GM18526 (cell line): ENCODE results near the gene CPNE7.

Experiments used
- POLR2A ChIP-seq: IDR thresholded peaks from 3 replicates; pipeline ENCODE4 v1.6.1; 2011; ENCODE audit not compliant: insufficient read length; ENCODE audit errors: extremely low read depth

The CPNE7 gene

DNA sequence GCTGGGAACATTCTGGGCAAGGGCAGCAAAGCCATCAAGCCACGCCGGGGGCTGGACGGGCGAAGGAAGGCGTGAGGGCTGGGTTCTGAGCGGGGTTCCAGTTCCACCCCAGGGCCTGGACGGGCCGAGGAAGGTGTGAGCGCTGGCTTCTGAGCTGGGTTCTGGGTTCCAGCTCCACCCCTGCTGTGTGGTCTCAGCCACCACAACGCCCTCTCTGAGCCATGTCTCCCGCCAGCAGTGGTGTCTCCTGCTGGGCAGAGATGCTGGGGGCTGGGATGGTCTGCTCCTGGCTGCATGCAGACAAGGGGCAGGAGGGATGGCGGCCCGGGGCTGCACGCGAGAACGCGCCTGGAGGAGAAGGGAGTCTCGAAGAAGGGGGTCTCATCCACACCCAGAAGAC, 3.9 kb upstream of the CPNE7 start:
- TF ChIP-seq POLR2A: no peak

DNA sequence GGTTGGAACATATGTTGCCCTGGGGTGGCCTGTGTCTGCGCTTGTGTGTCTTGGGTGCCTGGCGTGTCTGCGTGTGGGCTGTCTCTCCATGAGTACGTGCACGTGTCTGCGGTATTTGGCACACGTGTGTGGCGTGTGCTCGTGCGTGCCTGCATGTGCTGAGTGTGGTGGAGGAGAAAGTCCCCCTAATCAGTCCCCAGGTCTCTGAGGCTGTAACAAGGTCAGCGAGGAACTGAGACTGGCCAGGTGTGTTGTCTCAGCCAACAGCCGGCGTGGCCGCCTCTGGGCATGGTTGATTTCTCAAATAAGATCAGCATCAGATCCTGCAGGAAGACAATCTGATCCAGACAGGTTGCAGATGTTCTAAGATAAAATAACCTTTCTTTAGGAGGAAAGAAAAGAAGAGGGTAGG, 3.5 kb upstream of the CPNE7 start:
- TF ChIP-seq POLR2A: no peak

DNA sequence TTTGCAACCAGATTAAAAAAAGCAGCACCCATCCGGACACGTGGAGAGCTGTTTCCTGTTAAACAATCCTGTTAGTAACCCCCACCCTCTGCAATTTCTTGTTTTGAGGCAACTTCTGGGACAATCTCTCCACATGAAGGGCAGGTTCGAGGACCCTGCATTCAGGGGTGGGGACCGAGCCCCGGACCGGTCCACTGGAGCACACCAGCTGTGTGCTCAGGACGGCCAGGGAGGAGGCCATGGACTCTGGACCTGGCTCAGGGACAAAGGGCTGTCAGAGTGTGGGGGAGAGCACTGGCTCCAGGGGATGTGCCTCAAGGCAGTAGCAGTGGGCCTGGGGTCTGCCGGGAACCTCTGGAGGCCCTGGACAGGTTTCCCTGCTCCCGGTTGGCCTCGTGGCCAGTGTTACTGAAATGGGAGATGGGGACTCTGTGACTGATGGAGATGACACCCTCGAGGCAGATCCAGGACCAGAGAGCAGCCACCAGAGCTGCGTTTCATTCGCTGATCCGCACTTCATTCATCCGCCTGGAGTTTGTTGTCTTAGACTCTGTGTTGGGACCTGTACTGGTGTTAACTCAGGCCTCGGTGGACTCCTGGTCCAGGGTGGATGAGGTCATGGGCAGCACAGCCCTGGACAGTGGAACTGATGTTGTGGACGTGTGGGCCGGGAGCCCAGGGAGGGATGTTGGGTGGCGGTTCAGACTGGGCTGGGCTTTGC, 2.9 kb upstream of the CPNE7 start:
- TF ChIP-seq POLR2A: no peak

DNA sequence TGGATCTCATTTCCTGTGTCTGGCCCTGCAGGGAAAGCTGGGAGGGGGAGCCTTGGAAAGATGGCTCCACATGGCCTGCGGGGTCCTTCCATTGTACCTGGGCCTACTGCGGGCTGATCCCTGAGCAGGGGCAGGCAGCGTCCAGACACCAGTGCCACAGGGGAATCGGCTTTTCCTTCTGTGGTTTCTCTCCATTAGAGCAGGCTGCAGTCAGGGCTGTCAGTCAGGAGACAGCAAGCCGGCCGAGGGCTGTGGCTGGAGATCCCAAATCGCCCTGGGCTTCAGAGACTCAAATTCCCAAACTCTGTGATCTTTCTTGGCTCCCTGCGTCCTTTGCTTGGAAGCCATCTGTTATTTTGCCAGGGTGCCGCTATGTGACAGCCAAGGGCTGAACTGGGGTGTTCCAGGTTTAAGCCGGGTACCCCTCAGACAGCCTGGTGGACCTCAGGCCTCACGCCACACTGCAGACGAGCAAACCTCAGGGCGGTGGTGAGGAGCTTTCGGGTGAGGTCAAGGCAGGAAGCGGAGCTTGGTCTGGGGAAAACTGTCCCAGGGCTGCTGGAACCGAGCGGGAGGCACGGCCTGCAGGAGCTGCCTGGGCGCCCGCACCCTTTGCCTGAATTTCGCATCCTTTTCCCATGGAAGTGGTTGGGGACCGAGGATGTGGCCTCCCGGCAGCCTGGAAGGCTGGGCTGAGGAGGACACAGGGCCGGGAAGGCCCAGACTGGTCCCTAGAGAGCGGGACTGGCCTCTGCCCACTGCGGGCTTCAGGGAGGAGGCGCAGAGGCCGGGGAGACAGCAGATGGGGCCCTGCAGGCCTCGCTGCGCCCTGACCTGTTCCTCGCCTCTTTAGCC, 1.5 kb upstream of the CPNE7 start:
- TF ChIP-seq POLR2A: no peak

DNA sequence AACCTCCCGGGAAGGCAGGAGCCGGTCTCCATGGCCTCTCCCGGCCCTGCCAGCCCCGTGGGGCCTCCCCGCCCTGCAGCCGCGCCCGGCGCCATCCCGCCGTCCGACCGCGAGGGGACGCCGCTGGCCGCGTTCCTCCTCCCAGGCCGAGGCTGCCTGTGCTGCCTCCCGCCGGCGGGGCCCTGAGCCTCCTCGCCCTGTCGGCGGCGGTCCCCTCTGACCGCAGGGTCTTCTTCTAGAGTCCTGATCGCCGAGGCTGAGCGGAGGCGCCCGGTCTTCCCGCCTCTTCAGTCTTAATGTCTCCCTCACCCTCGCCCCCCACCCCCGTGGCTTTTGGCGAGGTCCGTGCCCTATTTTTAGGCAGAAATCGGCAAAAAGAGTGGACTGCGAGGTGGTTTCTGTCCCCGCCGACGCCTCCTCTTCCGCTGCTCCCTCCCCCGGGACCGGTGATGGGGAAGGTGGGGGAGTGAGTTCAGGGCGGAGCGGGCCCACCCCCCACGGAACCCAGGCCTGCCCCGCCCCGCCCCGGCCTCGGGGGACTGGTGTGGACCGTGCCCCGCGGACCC, 794 bp upstream of the CPNE7 start:
- no peak for TF ChIP-seq POLR2A

DNA sequence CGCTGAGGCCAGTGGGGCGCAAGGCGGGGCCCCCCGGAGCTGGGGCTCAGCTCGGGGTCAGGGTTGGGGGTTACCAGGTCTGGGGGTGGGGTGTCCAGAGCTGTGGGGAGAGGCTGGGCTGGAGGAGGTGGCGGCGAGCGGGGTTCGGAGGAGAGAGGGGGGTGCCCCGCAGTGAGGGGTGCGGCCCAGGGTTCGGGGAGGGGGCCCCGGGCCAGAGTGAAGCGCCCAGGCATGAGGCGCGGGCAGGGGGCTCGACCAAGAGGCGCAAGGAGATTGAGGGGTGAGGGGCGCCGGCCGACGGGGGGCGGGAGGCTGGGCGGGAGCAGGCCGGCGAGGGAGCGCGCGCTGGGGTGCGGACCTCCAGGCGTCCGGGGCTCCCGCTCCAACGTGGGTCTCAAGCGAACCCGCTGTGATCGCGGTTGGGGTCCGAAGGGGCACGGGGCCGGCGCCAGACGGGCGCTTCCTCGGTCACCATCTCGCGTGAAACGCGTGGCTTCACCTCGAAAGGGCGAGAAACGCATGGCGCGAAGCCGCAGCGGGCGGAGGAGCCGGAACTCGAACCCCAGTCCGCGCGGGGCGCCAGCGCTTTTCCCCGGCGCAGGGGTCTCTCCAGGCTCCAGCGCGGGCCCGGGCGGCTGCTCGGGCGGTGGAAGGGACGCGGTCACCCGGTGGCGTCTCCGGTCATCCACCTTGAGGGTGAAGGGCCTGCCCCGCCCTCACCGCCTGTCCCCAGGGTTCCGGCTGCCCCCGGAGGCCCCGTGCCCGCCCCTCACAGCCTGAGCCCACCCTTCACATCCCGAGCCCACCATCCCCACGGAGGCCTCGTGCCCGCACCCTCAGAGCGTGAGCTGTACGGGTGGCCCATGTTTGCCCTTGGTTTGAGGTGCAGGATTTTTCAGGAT, 846 bp downstream of the CPNE7 start:
- TF ChIP-seq POLR2A: no peak

DNA sequence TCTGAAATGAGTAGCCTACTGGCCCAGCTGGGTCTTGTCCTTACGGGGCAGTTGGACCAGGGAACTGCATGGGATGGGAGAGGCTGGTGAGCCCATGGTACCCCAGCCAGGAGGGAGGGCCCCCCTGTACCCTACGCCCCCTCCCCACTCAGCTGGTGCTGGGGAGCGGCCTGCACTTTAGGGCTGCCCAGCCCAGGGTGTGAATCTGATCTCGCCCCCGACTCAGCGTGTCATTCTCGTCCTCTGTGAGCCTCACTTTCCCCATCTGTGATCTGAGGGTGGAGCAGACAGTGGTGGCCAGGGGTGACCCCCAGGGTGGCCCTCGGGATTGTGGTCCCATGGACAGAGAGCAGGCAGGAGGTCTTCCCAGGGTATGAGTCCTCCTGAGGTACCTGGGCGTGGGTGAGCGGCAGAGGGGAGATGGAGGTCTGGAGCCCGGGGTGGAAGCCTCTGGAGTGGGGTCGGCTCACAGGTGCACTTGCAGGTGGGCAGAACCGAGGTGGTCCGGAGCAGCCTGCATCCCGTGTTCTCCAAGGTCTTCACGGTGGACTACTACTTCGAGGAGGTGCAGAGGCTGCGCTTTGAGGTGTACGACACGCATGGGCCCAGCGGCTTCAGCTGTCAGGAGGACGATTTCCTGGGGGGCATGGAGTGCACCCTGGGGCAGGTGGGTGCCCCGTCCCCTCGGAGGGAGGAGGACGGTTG, 1.6 kb downstream of the CPNE7 start:
- TF ChIP-seq POLR2A: no peak

DNA sequence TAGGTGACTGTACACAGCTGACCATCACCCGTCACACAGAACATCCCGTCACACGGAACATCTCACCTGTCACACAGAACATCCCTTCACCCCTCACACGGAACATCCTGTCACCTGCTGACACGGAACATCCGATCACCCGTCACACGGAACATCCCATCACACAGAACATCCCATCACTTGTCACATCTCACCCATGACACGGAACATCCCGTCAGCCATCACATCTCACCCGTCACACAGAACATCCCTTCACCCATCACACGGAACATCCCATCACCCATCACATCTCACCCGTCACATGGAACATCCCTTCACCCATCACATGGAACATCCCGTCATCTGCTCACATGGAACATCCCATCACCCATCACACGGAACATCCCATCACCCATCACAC, 3.8 kb downstream of the CPNE7 start:
- no peak for TF ChIP-seq POLR2A

DNA sequence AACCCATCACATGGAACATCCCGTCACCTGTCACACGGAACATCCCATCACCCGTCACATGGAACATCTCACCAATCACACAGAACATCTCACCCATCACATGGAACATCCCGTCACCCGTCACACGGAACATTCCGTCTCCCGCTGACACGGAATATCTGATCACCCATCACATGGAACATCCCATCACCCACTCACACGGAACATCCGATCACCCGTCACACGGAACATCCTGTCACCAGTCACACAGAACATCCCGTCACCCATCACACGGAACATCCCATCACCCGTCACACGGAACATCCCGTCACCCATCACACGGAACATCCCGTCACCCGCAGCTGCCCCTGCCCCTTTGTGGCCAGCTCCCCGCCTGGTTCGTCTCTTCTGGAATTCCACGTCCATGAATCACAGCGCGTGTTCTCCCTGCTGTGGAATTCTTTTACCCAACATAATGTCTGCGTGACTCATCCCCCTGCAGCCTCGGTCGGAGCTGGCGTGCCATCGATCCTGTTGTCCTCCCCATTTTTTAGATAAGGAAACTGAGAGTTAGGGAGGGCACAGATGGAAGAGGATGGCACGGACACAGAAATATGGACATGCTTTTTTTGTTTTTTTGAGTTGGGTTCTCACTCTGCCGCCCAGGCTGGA, 5.6 kb downstream of the CPNE7 start:
- no peak for TF ChIP-seq POLR2A

DNA sequence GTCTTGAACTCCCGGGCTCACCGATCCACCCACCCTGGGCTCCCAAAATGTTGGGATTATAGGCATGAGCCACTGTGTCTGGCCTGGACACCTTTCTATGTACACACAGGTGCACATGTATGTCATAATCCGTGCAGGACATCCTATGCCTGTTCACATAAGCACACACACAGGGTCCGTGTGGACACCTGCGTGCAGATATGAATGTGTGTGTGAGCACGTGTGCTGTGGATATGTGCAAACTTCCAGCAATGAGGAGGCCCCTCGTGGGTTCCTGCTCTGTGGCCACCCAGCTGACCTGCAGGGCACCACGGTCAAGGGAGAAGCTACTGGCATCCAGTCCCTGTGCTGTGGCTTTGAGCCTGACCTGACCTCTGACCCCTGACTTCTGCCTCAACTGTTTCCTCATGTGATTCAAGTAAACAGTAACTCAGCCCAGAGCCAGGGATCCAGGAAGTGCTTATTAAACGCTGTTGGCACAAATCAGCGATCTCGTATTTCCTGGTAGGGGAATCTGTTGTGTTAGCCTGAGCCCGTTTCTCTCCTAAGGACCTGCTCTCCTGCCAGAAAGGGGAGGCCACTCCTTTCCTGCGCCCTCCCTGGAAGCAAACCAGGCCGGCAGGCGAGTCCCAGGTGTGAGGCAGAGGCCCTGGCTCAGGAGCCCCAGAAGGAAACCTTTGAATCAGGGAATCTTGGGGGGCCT, 6.5 kb downstream of the CPNE7 start:
- TF ChIP-seq POLR2A: no peak

DNA sequence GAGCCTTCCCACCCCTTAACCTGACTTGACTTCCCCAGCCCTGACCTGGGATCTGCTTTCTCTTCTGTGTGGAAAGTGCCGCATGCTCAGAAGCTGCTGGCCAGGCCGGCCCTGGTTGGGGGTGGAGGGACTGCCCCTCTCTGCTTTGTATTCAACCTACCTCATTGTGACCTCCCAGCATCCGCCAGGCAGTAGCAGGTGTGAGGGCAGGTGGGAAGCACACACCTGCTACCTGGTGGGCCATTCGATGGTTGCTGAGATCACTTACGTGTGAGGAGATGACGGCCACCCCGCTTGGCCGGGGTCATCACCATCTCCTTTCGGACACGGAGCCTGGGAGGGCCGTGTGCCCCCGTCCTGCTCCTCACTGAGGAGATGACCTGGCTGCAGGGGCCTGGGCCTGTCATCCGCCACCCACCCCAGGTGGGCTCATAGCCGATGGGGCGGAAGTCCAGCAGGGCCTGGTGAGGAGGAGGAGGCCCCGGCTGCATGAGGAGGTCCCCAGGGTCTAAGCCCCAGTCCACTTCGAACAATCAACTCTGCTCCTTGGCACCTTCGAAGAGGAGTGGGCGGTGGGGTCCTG, 7.1 kb downstream of the CPNE7 start:
- TF ChIP-seq POLR2A: no peak

DNA sequence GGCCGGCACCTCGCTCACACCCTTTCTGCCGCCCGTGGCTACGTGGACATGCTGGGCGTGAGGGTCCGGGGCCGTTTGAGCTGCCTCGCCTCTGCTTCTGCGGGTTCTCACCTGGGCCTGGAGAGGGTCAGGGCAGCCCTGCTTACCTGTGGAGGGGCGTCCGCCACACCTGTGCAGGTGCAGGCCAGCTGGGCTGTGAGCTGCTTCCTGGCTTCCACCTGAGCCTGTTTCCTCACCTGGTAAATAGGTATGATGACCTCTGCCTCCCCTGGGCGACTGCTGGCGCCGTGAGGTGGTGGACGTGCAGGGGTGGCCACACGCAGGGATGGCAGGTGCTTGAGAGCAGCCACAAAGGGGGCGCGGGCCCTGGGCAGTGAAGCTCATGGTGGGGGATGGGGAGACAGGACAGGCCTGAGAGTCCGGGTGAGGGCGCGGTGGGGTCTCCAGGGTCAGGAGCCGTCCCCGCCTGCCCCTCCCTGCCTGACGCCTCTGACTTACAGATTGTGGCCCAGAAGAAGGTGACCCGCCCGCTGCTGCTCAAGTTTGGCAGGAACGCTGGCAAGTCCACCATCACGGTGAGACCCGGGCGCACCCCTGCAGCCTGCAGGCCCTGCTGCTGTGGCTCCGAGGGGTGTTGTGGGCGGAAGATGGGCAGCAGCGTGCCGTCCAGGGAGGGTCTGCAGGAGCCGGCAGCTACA, 7.8 kb downstream of the CPNE7 start:
- no peak for TF ChIP-seq POLR2A

DNA sequence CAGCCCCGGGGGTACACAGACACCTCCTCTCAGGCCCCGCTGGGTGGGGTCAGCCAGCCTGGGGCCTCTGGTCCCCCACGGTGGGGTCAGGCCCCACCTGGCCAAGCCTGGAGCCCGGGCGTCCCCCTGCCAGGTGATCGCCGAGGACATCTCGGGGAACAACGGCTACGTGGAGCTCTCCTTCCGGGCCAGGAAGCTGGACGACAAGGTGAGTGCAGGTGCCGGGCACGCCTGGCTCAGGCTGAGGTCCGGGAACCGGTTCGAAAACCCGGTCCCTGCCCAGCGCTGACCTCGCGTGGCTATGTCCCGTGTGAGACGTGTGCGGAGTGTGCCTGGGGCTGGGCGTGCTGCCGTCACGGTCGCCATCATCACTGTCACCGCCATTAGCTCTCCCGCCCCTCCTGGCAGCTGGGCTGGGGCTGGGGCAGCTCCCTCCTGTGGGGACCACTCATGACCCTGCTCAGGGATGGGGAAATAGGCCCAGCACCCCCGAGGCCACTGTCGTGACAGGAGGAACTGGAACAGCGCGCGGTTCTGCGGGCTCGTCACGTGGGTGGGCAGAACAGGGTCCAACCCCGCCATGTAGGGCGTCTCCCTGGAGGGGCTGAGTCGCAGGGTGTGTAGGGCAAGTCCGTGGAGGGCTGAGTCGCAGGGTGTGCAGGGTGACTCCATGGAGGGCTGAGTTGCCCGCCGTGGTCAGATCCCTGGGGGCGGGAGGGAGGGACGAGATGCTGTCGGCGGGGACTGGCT, 8.5 kb downstream of the CPNE7 start:
- no peak for TF ChIP-seq POLR2A
